ENCODE data around the gene ZNF800. TPM values are rescaled to one million over a fixed set of nuclear protein-coding genes. Genes with fewer than 3 reads are reported as not detected.
"Not testable (repeated sequence)": the region's sequence is repeated elsewhere in the genome, so short reads cannot be mapped to it uniquely, and the experiment has no call there.

ZNF800 gene
- total RNA-seq = 39.2 TPM

DNA sequence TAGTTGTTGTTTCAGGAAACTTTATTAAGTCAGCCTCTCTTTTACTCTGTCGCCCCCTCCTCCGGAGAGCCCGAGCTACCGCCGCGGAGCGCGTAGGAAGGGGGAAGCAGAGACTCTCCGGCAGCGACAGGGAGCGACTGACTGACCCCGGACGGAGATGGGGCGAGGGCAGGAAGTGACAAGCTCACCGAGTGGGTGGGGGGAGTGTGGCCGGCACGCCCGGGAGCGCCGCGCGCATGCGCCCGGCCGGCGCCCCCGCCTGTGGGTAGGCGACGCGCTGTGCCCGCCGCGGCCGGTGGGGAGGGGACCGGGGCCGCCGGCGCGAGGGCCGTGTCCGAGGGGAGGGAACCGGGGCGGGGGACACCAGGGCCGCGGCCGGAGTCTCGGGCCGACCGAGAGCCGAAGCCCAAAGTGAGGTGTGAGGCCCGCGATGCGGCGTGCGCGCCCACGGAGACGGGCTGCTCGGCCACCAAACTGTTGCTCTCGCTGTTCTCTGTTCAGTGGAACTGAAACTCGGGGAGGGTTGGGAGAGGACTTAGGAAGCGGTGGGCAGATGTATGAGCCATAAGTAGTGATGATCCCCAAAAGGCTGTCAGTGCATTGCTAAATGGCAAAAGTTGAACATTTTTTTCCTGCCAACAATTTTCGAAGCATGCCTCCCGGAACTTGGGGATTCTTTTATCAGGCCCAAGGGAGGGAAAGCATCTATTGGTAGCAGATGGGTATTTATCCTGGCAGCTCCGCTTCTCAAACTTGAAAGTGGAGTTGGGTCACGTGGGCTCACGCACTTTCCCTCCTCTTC lies at the start of gene ZNF800:
TSS of gene ZNF800 (minus strand) at position 143 of the 802 bp plus-strand sequence. CDS start 1,151 bp downstream, outside the sequence.
- ATAC-seq (peak; percentile 99), DNase-seq (ENCODE audit: low spot score) (peak; percentile 94)
- intact Hi-C loops (cut with DNase I) = no loop called here

- intact Hi-C loops (cut with DNase I) = no loop called here
- ATAC-seq (no peak), DNase-seq (ENCODE audit: low spot score) (no peak)
Observed at GRCh38 chr7:127440206-127440605, 47.7 kb upstream of the ZNF800 start.

DNA sequence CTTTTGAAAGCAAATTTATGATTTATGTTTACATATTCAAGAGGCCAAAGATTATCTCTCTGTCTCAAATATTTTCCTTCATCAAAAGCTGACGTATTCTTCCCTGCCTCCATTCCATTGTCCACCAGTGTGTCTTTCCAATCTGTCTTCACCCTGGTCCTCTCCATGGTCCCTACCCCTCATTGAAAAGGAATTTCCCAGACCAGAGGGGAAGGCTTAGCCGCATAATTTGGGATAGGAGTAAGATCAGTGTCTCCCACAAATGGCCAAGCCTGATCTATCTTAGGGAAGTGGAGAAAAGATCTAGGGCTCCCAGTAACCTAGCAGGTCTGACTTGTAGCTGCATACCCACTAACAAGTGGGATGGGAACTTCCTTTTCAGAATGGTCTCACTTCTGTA lies 46.3 kb upstream of the ZNF800 start:
- no peak for ATAC-seq
- intact Hi-C loops (cut with DNase I) = no loop called here
- DNase-seq (ENCODE audit: low spot score) = no peak

DNA sequence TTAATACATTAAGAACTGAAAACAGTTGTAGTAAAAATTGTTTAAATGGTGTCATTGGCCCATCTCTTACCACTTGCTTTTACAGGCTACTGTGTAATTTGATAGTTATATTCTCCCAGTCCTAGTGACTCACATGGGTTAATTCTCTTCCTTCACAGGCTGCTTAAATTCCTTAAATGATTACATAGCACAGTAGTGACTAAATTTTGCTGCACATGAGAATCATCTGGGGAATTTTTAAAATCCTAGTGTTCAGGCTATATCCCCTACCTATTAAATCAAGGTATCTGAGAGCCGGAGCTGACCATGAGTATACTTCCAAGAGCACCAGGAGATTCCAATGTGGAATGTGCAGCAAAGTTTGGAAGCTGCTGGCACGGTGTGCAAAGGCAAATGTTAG lies 45.3 kb upstream of the ZNF800 start:
- DNase-seq (ENCODE audit: low spot score) (no peak), ATAC-seq (no peak)
- intact Hi-C loops (cut with DNase I) = no loop called here

DNA sequence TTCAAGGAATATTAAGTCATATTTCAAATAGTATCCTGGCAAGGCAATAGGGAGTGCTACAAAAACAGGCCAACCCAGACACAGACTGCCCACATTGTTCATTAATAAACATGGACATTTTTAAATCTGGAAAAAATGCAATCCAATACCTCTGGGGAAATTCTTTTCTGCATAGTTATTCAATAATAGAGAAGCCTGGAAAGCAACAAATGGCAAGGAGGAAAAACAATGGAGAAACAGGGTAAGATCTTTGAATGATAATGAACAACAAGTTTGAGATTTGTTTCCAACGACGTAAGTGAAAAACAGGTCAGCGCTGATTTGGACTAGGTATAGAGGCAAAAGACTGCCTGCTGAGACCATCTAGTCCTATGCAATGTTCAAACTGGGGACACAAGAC lies 44.7 kb upstream of the ZNF800 start:
- ATAC-seq (no peak), DNase-seq (ENCODE audit: low spot score) (no peak)
- intact Hi-C loops (cut with DNase I) = no loop called here

GRCh38 chr7:127429281-127429680 lies 36.8 kb upstream of the ZNF800 start:
- intact Hi-C loops (cut with DNase I); ATAC-seq; DNase-seq (ENCODE audit: low spot score): not testable (repeated sequence)

GRCh38 chr7:127419196-127419595 lies 26.7 kb upstream of the ZNF800 start:
- intact Hi-C loops (cut with DNase I) = no loop called here
- ATAC-seq = no peak
- DNase-seq (ENCODE audit: low spot score) = no peak

- intact Hi-C loops (cut with DNase I) = no loop called here
- DNase-seq (ENCODE audit: low spot score) (no peak), ATAC-seq (no peak)
Observed at GRCh38 chr7:127418459-127418858, 26.0 kb upstream of the ZNF800 start.

DNA sequence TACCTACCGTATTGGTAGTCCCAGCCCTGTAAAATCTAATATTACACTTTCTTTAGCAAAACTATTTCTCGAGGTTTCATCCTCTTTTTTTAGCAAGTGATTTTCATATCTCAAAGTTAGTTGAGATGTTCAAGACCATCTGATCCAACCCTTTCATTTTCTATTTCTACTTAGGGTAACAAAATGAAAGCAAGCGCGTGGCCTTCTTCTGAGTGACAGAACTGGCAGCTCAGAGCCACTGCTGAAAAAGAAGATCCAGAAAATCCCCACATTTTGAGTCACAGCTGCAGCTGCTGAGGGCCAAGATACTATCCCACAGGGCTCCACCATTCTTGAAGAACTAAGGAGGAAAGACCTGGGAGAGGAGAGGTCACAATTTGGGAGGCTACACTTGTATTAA lies 24.8 kb upstream of the ZNF800 start:
- ATAC-seq (no peak), DNase-seq (ENCODE audit: low spot score) (no peak)
- intact Hi-C loops (cut with DNase I) = no loop called here

- ATAC-seq (no peak), DNase-seq (ENCODE audit: low spot score) (no peak)
- intact Hi-C loops (cut with DNase I) = no loop called here
Observed at GRCh38 chr7:127415060-127415742, 22.7 kb upstream of the ZNF800 start.

- intact Hi-C loops (cut with DNase I) = no loop called here
- no peak for DNase-seq (ENCODE audit: low spot score)
- ATAC-seq = no peak
Observed at GRCh38 chr7:127413962-127414361, 21.5 kb upstream of the ZNF800 start.

- DNase-seq (ENCODE audit: low spot score) (no peak), ATAC-seq (no peak)
- intact Hi-C loops (cut with DNase I) = no loop called here
Observed at GRCh38 chr7:127413326-127413725, 20.8 kb upstream of the ZNF800 start.

DNA sequence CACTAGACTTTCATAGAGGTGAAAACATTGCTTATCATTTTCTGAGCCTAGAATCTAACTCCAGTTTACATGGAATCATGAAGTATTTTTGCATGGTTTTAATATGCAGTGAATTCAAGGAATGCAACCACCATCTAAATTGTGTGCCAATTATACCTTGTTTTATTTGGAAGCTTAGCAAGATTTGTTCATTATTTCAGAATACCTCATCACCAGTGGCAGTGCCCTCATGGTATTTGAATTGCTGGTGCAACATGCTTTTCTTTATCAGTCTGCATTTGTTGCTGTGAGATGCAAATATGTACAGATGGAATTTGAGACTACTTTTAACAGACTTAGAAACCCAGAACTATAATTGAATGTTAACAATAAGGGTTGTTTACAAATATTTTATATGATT lies 18.7 kb upstream of the ZNF800 start:
- ATAC-seq = no peak
- intact Hi-C loops (cut with DNase I) = no loop called here
- no peak for DNase-seq (ENCODE audit: low spot score)

- ATAC-seq (no peak), DNase-seq (ENCODE audit: low spot score) (no peak)
- intact Hi-C loops (cut with DNase I) = no loop called here
Observed at GRCh38 chr7:127409629-127410028, 17.1 kb upstream of the ZNF800 start.

DNA sequence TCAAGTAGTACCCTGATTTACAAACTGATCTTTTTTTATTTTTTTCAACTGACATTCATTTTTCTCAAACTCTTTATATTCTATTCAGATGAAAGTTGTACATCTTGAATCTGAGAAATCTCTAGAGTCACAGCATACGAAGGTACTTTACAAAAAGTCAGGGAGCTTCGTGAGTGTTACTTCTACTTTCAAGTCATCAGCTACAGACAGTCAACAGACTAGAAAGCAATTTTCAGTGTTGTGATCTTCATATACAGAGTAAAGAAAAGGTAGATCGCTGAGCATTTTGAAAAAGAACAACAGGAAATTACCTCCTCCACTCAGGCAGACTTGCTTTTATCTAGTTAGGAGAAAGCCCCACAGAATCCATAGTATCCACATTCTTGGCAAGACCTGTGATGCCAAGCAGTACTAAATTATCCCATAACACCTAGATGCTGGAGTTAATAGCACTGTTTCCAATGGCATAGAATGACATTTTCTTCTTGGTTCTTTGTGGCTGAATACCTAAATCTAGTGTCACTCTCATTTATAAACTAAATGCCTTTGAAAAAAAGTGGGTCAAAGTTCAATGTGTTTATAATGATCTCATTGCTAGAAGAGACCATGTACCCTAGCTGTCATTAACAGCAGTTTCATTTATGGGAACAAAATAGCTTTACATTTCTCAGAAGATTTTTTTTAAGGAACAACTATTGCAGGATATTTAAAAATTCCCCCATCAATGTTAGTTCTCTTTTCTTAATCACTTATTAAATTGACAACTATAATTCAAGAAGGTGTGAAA lies 12.0 kb upstream of the ZNF800 start:
- intact Hi-C loops (cut with DNase I) = no loop called here
- no peak for DNase-seq (ENCODE audit: low spot score)
- ATAC-seq = no peak

DNA sequence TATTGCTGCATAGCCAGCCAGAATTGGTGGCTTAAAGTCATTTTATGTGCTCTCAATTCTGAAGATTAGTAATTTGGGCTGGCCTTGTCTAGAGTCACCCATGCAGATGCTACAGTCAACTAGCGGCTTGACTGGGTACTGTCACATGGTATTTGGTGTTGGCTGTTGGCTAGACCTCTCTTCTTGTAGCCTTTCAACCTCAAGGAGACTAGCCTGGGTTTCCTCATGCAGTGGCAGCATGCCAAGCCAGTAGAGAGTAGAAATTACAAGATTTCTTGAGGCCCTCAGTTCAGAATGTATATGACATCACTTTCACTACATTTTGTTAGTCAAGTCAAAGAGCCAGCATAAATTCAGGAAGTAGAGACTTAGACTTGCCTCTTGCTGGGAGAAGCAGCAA lies 3.7 kb upstream of the ZNF800 start:
- ATAC-seq = no peak
- DNase-seq (ENCODE audit: low spot score) = no peak
- intact Hi-C loops (cut with DNase I) = no loop called here

DNA sequence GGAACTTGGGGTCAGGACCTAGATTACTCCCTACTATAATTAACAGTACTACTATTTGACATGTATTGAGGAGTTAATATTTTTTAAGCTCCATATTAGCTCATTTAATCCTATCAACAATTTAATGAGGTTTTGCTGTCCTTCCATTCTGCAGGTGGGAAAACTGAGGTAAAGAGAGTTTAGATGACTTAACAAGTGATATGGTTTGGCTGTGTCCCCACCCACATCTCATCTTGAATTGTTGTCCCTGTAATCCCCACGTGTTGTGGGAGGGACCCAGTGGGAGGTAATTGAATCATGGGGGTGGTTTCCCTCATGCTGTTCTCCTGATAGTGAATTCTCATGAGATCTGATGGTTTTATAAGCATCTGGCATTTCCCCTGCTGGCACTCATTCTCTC lies 2.6 kb upstream of the ZNF800 start:
- ATAC-seq; DNase-seq (ENCODE audit: low spot score); intact Hi-C loops (cut with DNase I): not testable (repeated sequence)

- DNase-seq (ENCODE audit: low spot score) = no peak
- intact Hi-C loops (cut with DNase I) = no loop called here
- ATAC-seq = no peak
Observed at GRCh38 chr7:127393368-127394058, 1.0 kb upstream of the ZNF800 start.

DNA sequence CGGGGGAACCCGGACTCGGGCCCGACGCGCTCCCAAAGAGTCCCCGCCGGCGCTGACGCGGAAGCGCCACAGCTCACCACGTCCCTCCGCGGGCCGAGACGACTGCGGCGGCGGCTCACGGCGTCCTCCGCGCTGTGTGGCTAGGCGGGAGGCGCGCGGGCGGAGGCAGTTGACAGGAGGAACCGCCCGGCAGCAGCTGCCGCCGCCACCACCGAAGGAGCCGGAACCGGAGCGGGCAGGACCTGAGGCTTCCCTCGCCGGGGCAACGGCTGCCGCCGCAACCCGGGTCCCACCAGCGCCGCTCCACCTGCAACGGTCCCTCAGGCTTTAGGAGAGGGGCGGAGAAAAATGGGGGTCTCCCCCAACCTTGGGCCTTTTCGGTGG lies 334 bp downstream of the ZNF800 start:
- intact Hi-C loops (cut with DNase I) = no loop called here
- DNase-seq (ENCODE audit: low spot score) (no peak), ATAC-seq (peak; percentile 60)
